ENCODE measurements around the gene KLHL28.
"Not testable (repeated sequence)": the region's sequence is repeated elsewhere in the genome, so short reads cannot be mapped to it uniquely, and the experiment has no call there.

Gene KLHL28

GRCh38 chr14:44895716-44896115, 66.0 kb downstream of the KLHL28 start:
- no peak for DNase-seq

DNA sequence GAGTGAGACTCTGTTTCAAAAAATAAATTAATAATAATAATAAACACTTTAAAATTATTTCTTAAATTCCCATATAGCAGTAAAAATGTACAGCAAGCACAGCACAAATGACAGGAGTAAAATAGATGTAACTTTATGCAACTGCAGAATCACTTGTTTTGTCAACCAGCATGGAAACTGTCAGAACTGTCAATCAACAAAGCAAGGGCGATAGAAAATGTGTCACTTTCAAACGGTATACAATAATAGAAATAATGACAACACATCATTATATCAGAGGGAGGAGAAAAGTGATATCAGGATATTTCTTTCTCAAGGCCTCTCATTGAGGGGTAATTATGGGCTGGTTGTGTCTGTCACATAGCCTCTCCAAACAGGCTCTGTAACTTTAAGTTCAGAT, 68.2 kb downstream of the KLHL28 start:
- no peak for DNase-seq

DNA sequence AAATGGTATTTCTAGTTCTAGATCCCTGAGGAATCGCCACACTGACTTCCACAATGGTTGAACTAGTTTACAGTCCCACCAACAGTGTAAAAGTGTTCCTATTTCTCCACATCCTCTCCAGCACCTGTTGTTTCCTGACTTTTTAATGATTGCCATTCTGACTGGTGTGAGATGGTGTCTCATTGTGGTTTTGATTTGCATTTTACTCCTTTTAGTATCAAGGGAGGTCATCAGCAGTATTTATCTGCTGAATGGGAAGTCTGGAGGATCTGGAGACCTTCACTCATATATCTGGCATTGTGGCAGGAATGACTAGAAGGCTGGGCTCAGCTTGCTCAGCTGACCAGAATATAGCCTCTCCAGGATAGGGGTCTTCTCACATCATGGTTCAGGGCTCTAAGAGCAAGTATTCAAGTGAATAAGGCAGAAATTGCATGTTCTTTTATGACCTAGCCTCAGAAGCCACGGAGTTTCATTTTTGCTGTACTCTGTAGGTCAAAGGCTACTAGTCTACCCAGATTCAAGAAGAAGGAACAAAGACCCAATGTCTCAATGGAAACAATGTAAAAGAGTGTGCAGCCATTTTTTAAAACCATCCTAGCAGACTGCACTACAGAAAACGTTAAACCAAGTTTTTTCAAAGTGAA, 69.9 kb downstream of the KLHL28 start:
- DNase-seq, result not testable (repeated sequence)

- no peak for DNase-seq
Observed at GRCh38 chr14:44889595-44890471, 71.9 kb downstream of the KLHL28 start.

GRCh38 chr14:44887596-44887955, 74.2 kb downstream of the KLHL28 start:
- DNase-seq, result no peak

DNA sequence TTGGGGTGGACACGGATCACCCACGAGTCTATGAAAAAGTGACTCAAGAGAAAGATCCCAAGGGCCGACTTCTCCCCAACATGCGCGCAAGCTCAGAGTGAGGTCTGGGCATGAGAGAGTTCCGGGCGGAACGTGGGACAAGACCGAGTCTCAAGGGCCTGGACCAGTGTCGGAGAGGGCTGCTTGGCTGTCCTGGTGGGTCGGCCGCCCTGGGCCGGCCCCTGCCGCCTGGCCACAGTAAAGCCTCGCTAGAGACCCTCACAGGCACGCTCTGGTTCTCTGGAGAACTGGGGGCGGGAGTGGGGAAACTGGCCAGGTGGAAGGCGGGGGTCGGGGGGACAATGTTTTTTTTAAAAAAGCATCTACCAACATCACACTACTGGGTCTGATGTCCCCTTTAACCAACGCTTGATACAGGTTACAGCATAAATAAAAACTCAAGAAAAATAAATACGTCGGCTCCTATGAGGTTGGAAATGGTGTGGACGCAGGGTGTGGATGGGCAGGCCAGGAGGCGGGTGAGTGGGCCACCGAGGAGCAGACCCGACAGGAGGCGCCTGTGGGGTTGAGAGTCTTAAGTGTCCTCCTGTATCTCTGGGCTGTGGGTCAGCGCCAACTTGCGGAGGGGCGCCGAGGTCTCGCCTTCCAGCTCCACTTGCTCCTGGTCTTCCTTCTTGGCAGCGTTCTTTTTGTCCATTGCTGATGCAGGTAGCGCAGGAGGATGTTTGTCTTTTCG, 74.7 kb downstream of the KLHL28 start:
- DNase-seq, result no peak

DNA sequence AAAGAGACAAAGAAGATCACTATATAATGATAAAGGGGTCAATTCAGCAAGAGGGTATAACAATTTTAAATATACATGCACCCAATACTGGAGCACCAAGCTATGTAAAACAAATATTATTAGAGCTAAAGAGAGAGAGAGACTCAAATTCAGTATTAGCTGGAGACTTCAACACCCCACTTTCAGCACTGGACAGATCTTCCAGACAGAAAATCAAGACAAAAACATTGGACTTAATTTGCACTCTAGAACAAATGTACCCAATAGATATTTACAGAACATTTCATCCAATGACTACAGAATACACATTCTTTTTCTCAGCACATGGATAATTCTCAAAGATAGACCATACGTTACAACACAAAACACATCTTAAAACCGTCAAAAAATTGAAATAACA, 81.0 kb downstream of the KLHL28 start:
- DNase-seq, result no peak
